Activated CD4-positive, alpha-beta T cell treated with anti-CD3 and anti-CD28 coated beads for 36 hours (primary cell): ENCODE data around the gene PHC2. TPM values are rescaled to one million over a fixed set of nuclear protein-coding genes. Genes with fewer than 3 reads are reported as not detected.

Experiments used
- ATAC-seq: fragments of 200-7000 bp; cut with Tn5 transposase; one replicate; pipeline ENCODE4 v1.10.0; 2021; ENCODE audit warnings: mild to moderate bottlenecking, moderate library complexity
- CTCF ChIA-PET: fragments of 350-600 bp; sonication (Branson Sonifier 250); formaldehyde crosslinking; loops from one replicate; lab custom pipeline; 2021; ENCODE audit warnings: antibody characterized with exemption; lab: Charles Lee
- POLR2A ChIA-PET: fragments of 350-600 bp; sonication (Branson Sonifier 250); formaldehyde crosslinking; loops from one replicate; lab custom pipeline; 2021; ENCODE audit warnings: antibody characterized with exemption, inconsistent platforms; lab: Charles Lee
- DNase-seq: peaks from one replicate; pipeline ENCODE4 v3.0.0-alpha.2; 2020
- H3K27ac Mint-ChIP-seq: one replicate; pipeline ENCODE4 v1.8.0; 2021; ENCODE audit warnings: mixed read lengths
- H3K27me3 Mint-ChIP-seq: one replicate; pipeline ENCODE4 v1.8.0; 2021; ENCODE audit warnings: mixed read lengths
- H3K36me3 Mint-ChIP-seq: one replicate; pipeline ENCODE4 v1.8.0; 2021; ENCODE audit warnings: low read depth, mixed read lengths
- H3K4me1 Mint-ChIP-seq: one replicate; pipeline ENCODE4 v1.8.0; 2021; ENCODE audit warnings: mixed read lengths
- H3K4me3 Mint-ChIP-seq: one replicate; pipeline ENCODE4 v1.8.0; 2021; ENCODE audit warnings: mild to moderate bottlenecking, moderate library complexity, mixed read lengths
- H3K9me3 Mint-ChIP-seq: one replicate; pipeline ENCODE4 v1.8.0; 2021; ENCODE audit warnings: low read depth, mixed read lengths
- intact Hi-C, 2 experiments: fragments of 100-400 bp; cut with DNase I in 1 of 2; cut with micrococcal nuclease in 1 of 2; formaldehyde crosslinking; loops; one replicate each; pipeline versions ENCODE4 v1.14.2 to v1.15.1; 2022 to 2024; cut with DNase I, micrococcal nuclease
- total RNA-seq, 2 experiments: library from RNA; stranded (reverse); gene quantifications; one replicate each; pipeline ENCODE4 v1.2.3, GENCODE V29; 2021

Gene PHC2
- total RNA-seq, 2 experiments from 2014 or later, result 23.8 to 28.4 TPM

- peak; percentile 33 for ATAC-seq
- H3K4me3 Mint-ChIP-seq, result no peak overlapping the region
- intact Hi-C loops, result no loop called here
- CTCF ChIA-PET, result interaction anchor here (0.7 kb wide), 1 partner anchor 171 kb away, joined by 3 read pairs; no protein-coding TSS in a partner anchor
- POLR2A ChIA-PET, result interaction anchor here (0.6 kb wide), 1 partner anchor 15 kb away, joined by 3 read pairs; no protein-coding TSS in a partner anchor
- peaks cover 6% of the 10 kb centered on the region for H3K27me3 Mint-ChIP-seq
- peaks cover 5% of the 10 kb centered on the region for H3K4me1 Mint-ChIP-seq
- no peaks in the 10 kb centered on the region for H3K9me3 Mint-ChIP-seq
- H3K36me3 Mint-ChIP-seq, result no peaks in the 10 kb centered on the region
- H3K27ac Mint-ChIP-seq, result no peak overlapping the region
- no peak for DNase-seq
Measured at GRCh38 chr1:33396188-33397124, 34.4 kb downstream of the PHC2 start.

- Mint-ChIP-seq H3K27me3 (peaks cover 4% of the 10 kb centered on the region), H3K9me3 (no peaks in the 10 kb centered on the region), H3K4me3 (no peak overlapping the region), H3K27ac (no peak overlapping the region), H3K36me3 (no peaks in the 10 kb centered on the region), H3K4me1 (peaks cover 5% of the 10 kb centered on the region)
- intact Hi-C loops, result no loop called here
- CTCF ChIA-PET, result no interaction called here
- DNase-seq, result no peak
- ATAC-seq, result no peak
- POLR2A ChIA-PET, result no interaction called here
Measured at GRCh38 chr1:33394770-33395169, 36.1 kb downstream of the PHC2 start.

- DNase-seq (no peak), ATAC-seq (no peak)
- no peaks in the 10 kb centered on the region for H3K9me3 Mint-ChIP-seq
- H3K27me3 Mint-ChIP-seq, result peaks cover 4% of the 10 kb centered on the region
- peaks cover 5% of the 10 kb centered on the region for H3K4me1 Mint-ChIP-seq
- intact Hi-C loops, result no loop called here
- H3K36me3 Mint-ChIP-seq, result no peaks in the 10 kb centered on the region
- H3K4me3 Mint-ChIP-seq, result no peak overlapping the region
- ChIA-PET CTCF (no interaction called here), POLR2A (no interaction called here)
- H3K27ac Mint-ChIP-seq, result no peak overlapping the region
Measured at GRCh38 chr1:33393991-33394390, 36.9 kb downstream of the PHC2 start.

- CTCF ChIA-PET, result no interaction called here
- no peak for ATAC-seq
- POLR2A ChIA-PET, result no interaction called here
Measured at GRCh38 chr1:33393524-33393923, 37.4 kb downstream of the PHC2 start.

GRCh38 chr1:33392639-33393038 lies 38.3 kb downstream of the PHC2 start:
- Mint-ChIP-seq H3K4me3 (no peak overlapping the region), H3K4me1 (peaks cover 5% of the 10 kb centered on the region), H3K27me3 (peaks cover 4% of the 10 kb centered on the region), H3K9me3 (no peaks in the 10 kb centered on the region), H3K27ac (no peak overlapping the region), H3K36me3 (no peaks in the 10 kb centered on the region)
- CTCF ChIA-PET, result no interaction called here
- DNase-seq, result no peak
- POLR2A ChIA-PET, result no interaction called here
- no peak for ATAC-seq
- intact Hi-C loops, result no loop called here

More at GRCh38 chr1:33393524-33393923, 37.4 kb downstream of the PHC2 start:
- peaks cover 4% of the 10 kb centered on the region for H3K27me3 Mint-ChIP-seq
- no peaks in the 10 kb centered on the region for H3K36me3 Mint-ChIP-seq
- no peak overlapping the region for H3K27ac Mint-ChIP-seq
- H3K4me1 Mint-ChIP-seq, result peaks cover 5% of the 10 kb centered on the region
- intact Hi-C loops, result no loop called here
- H3K9me3 Mint-ChIP-seq, result no peaks in the 10 kb centered on the region
- DNase-seq, result no peak
- H3K4me3 Mint-ChIP-seq, result no peak overlapping the region

- POLR2A ChIA-PET, result no interaction called here
- Mint-ChIP-seq H3K27me3 (peaks cover 4% of the 10 kb centered on the region), H3K36me3 (no peaks in the 10 kb centered on the region), H3K9me3 (no peaks in the 10 kb centered on the region), H3K4me1 (peaks cover 5% of the 10 kb centered on the region), H3K4me3 (no peak overlapping the region), H3K27ac (no peak overlapping the region)
- CTCF ChIA-PET, result no interaction called here
- no peak for ATAC-seq
- intact Hi-C loops, result no loop called here
- no peak for DNase-seq
Measured at GRCh38 chr1:33392206-33392605, 38.7 kb downstream of the PHC2 start.

GRCh38 chr1:33391343-33392078 lies 39.4 kb downstream of the PHC2 start:
- Mint-ChIP-seq H3K36me3 (no peaks in the 10 kb centered on the region), H3K9me3 (no peaks in the 10 kb centered on the region), H3K4me1 (peaks cover under 1% of the 10 kb centered on the region), H3K27ac (no peak overlapping the region), H3K27me3 (peaks cover 4% of the 10 kb centered on the region), H3K4me3 (no peak overlapping the region)
- DNase-seq (no peak), ATAC-seq (no peak)
- ChIA-PET CTCF (interaction anchor here (0.7 kb wide), 1 partner anchor 162 kb away, joined by 3 read pairs; no protein-coding TSS in a partner anchor), POLR2A (no interaction called here)
- intact Hi-C loops, result no loop called here

- CTCF ChIA-PET, result no interaction called here
- Mint-ChIP-seq H3K4me3 (no peak overlapping the region), H3K27ac (no peak overlapping the region), H3K36me3 (no peaks in the 10 kb centered on the region), H3K27me3 (peaks cover 2% of the 10 kb centered on the region), H3K9me3 (no peaks in the 10 kb centered on the region), H3K4me1 (no peaks in the 10 kb centered on the region)
- no peak for DNase-seq
- no peak for ATAC-seq
- intact Hi-C loops, result no loop called here
- POLR2A ChIA-PET, result no interaction called here
Measured at GRCh38 chr1:33390542-33390941, 40.4 kb downstream of the PHC2 start.

- Mint-ChIP-seq H3K4me3 (no peak overlapping the region), H3K27me3 (peaks cover 1% of the 10 kb centered on the region), H3K4me1 (no peaks in the 10 kb centered on the region), H3K36me3 (no peaks in the 10 kb centered on the region), H3K9me3 (no peaks in the 10 kb centered on the region), H3K27ac (no peak overlapping the region)
- DNase-seq (no peak), ATAC-seq (no peak)
- intact Hi-C loops, result no loop called here
- POLR2A ChIA-PET, result no interaction called here
- CTCF ChIA-PET, result interaction anchor here (0.6 to 1.1 kb wide), 2 partner anchors 10 to 1482 kb away, joined by 3 to 4 read pairs; no protein-coding TSS in a partner anchor
Measured at GRCh38 chr1:33388805-33389771, 41.8 kb downstream of the PHC2 start.

GRCh38 chr1:33387625-33388024 lies 43.3 kb downstream of the PHC2 start:
- POLR2A ChIA-PET, result no interaction called here
- Mint-ChIP-seq H3K4me1 (no peaks in the 10 kb centered on the region), H3K9me3 (no peaks in the 10 kb centered on the region), H3K4me3 (no peak overlapping the region), H3K36me3 (no peaks in the 10 kb centered on the region), H3K27me3 (peaks cover 1% of the 10 kb centered on the region), H3K27ac (no peak overlapping the region)
- DNase-seq (no peak), ATAC-seq (no peak)
- CTCF ChIA-PET, result interaction anchor here (1.0 kb wide), 1 partner anchor 23 kb away, joined by 3 read pairs; no protein-coding TSS in a partner anchor
- intact Hi-C loops, result no loop called here
